Prostate gland (tissue), 2 donors: ENCODE results near the gene SH3BGRL3. TPM values are rescaled to one million over a fixed set of nuclear protein-coding genes. Genes with fewer than 3 reads are reported as not detected.
A peak's percentile ranks its signal among the peaks of the same experiment; 100 is the strongest.

Source experiments
- DNase-seq: peaks from one replicate; pipeline ENCODE4 v3.0.0-alpha.2; 2019; ENCODE audit warnings: low spot score
- H3K27ac ChIP-seq, 2 donors: fragments of 200-600 bp; sonication (generic); 2 replicates each; pipeline ENCODE4 v1.5.1; 2017 to 2019
- H3K27me3 ChIP-seq: fragments of 200-600 bp; sonication (generic); replicated peaks from 2 replicates; pipeline ENCODE4 v1.5.1; 2019; ENCODE audit not compliant: insufficient read depth
- H3K36me3 ChIP-seq, 2 donors: fragments of 200-600 bp; sonication (generic); 1 replicate in 1 of 2; 2 replicates in 1 of 2; pipeline versions ENCODE4 v1.5.1 to v1.8.1; 2017 to 2019
- H3K4me1 ChIP-seq: fragments of 200-600 bp; sonication (generic); replicated peaks from 2 replicates; pipeline ENCODE4 v1.5.1; 2019
- H3K4me3 ChIP-seq, 2 donors: fragments of 200-600 bp; sonication (generic); 2 replicates each; pipeline ENCODE4 v1.5.1; 2017 to 2019
- H3K9me3 ChIP-seq: fragments of 200-600 bp; sonication (generic); 2 replicates; pipeline ENCODE4 v1.5.1; 2017
- POLR2A ChIP-seq: fragments of 450-650 bp; IDR thresholded peaks from one replicate; pipeline ENCODE4 v1.6.1; 2016; ENCODE audit warnings: antibody characterized with exemption, mild to moderate bottlenecking
- POLR2AphosphoS5 ChIP-seq: sonication (generic); formaldehyde crosslinking; IDR thresholded peaks from one replicate; pipeline ENCODE4 v1.6.1; 2017; ENCODE audit warnings: antibody characterized with exemption
- WGBS: methylation state at CpG from one replicate; pipeline ENCODE4 v1.1.5; 2018; 5-methylcytosine and 5-hydroxymethylcytosine counted together
- intact Hi-C: fragments of 100-400 bp; cut with DNase I; formaldehyde crosslinking; loops from one replicate; pipeline ENCODE4 v1.14.2; 2022
- total RNA-seq, 2 donors: library from RNA; depleted of rRNA; stranded (reverse); fragments of >200 nt; gene quantifications; one replicate each; pipeline ENCODE4 v1.1.0, GENCODE V29; 2016
- TF ChIP-seq, protein P1 (sequence below), 4 experiments: fragments of 200-600 bp in 2 of 4; fragments of 450-650 bp in 2 of 4; sonication (generic) in 2 of 4; IDR thresholded peaks; 1 replicate in 3 of 4; 2 replicates in 1 of 4; pipeline ENCODE4 v1.5.1; 2016 to 2019; ENCODE audit warnings: antibody characterized with exemption in 4 of 4, mild to moderate bottlenecking in 2 of 4, moderate library complexity in 2 of 4

Gene SH3BGRL3
- total RNA-seq, 2 donors from 2014 or later, result 37.4 to 55.3 TPM

DNA sequence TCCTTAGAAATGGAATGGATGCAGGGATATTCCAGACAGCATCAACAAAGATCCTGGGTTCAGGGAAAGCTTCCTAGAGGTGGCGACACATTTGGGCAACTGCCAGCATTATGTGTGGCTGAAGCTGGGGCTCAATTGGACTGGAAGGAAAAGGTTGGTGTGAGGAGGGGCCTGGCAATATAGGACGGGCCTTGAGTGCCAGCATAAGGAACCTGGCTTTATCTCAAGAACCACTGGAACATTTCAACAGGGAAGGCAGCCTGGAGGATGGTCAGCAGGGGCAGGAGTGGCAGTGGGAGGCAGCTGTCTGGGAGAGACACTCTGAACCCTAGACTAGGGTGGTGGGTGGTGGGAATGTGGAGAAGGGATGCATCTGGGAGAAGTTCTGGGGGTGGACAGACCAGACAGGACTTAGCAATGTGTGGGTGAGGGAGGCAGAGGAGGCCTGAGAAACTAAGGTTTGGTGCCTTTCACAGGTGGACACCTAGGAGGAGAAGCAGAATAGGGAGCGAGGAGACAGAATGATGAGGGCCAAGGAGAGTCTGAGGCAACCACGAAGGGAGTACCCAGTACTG is 3.5 kb downstream of the SH3BGRL3 start:
- H3K36me3 ChIP-seq, result no peaks in the 10 kb centered on the region
- WGBS, result 74% methylated on average over 4 of the region's 4 CpGs
- no peaks in the 10 kb centered on the region for H3K9me3 ChIP-seq
- TF ChIP-seq POLR2A, result no peak
- TF ChIP-seq, protein P1, sequence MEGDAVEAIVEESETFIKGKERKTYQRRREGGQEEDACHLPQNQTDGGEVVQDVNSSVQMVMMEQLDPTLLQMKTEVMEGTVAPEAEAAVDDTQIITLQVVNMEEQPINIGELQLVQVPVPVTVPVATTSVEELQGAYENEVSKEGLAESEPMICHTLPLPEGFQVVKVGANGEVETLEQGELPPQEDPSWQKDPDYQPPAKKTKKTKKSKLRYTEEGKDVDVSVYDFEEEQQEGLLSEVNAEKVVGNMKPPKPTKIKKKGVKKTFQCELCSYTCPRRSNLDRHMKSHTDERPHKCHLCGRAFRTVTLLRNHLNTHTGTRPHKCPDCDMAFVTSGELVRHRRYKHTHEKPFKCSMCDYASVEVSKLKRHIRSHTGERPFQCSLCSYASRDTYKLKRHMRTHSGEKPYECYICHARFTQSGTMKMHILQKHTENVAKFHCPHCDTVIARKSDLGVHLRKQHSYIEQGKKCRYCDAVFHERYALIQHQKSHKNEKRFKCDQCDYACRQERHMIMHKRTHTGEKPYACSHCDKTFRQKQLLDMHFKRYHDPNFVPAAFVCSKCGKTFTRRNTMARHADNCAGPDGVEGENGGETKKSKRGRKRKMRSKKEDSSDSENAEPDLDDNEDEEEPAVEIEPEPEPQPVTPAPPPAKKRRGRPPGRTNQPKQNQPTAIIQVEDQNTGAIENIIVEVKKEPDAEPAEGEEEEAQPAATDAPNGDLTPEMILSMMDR (IDR thresholded peaks at IDR 0.05), result no peak
- TF ChIP-seq POLR2AphosphoS5, result no peak
- intact Hi-C loops, result no loop called here
- H3K4me3 ChIP-seq, result no peak overlapping the region
- H3K4me1 ChIP-seq, result peaks cover 12% of the 10 kb centered on the region
- H3K27ac ChIP-seq, result no peak overlapping the region
- DNase-seq, result no peak
- H3K27me3 ChIP-seq, result no peaks in the 10 kb centered on the region

DNA sequence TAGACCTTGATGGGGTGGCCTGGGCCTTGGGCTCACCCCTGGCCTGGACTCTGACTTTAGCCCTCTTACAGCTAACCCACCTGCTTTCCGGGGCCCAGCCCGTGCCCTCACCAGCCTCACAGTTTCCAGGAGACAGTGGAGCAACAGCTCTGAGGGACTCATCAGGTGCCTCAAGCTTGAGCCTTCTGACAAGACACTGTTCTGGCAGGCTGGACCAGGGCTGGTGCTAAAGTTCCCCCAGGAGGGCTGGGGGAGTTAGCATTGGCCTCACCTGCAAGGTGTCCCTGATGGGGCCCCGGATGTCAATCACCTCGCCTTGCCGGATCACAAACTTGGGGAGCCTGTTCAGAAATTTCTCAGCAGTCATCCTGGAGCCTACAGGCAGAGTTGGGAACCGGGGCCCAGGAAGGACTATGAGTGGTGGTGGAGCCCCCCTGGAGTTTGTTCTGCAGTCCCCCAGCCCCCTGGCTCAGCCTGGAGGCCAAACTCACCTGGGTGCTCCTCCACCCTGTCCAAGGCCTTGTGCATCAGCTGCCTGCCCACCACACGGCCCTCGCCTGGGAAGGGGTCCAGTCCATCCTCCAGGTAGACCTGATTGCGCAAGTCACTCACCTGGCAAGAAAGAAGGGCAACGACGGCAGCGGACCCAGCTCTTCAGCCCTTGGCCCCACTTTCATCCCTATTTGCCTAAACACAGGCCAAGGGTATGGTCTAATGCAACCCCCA is 4.1 kb downstream of the SH3BGRL3 start:
- H3K27me3 ChIP-seq, result no peaks in the 10 kb centered on the region

DNA sequence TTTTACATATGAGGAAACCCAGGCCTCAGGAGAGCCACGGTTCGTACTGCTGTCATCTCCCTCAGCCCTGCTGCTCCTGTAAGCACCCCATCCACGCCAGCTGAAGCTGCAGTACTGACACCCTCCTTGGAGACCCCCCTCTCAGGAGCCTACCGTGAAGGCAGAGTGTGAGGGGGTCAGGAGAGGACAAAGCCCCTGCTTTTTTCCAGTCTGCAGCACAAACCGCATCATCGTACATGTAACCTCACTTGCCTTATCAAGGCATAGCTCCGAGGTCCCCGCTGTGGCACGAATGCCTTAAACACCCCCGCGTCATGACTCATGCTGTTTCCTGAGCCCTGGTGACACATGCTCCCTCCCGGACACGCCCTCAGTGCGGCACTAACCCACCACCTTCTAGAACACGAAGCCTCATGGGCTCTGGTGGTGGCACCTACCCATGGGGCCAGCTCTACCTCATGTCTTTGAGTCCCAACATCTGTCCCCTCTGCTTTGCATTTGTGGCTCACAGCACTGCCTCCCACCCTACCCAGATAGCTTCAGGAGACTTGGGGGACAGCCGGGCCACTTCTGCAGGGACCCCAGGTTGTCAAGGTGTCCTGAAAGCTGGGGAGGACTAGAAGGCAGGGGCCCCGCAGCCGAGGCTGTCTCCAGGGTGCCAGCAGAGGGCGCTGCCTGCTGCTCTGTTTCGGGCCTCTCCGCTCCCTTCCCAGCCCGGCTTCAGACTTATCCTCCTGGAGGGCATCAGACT is 4.9 kb downstream of the SH3BGRL3 start:
- Histone ChIP-seq H3K27me3 (no peaks in the 10 kb centered on the region), H3K36me3 (no peaks in the 10 kb centered on the region), H3K4me1 (peaks cover 6% of the 10 kb centered on the region), H3K27ac (no peak overlapping the region), H3K9me3 (no peaks in the 10 kb centered on the region), H3K4me3 (no peak overlapping the region)
- TF ChIP-seq, protein P1 (IDR thresholded peaks at IDR 0.05), result peak; percentile 18 to 61 (median 42)
- no peak for TF ChIP-seq POLR2AphosphoS5
- DNase-seq, result peak; percentile 27
- intact Hi-C loops, result no loop called here
- 50% methylated on average over 22 of the region's 22 CpGs for WGBS

More for the DNA sequence above, 4.1 kb downstream of the SH3BGRL3 start:
- intact Hi-C loops, result no loop called here
- Histone ChIP-seq H3K9me3 (no peaks in the 10 kb centered on the region), H3K36me3 (no peaks in the 10 kb centered on the region), H3K4me3 (no peak overlapping the region), H3K27ac (no peak overlapping the region), H3K4me1 (peaks cover 10% of the 10 kb centered on the region)
- TF ChIP-seq, protein P1 (IDR thresholded peaks at IDR 0.05), result no peak
- TF ChIP-seq POLR2A, result no peak
- no peak for TF ChIP-seq POLR2AphosphoS5
- no peak for DNase-seq
- 85% methylated on average over 12 of the region's 12 CpGs for WGBS

DNA sequence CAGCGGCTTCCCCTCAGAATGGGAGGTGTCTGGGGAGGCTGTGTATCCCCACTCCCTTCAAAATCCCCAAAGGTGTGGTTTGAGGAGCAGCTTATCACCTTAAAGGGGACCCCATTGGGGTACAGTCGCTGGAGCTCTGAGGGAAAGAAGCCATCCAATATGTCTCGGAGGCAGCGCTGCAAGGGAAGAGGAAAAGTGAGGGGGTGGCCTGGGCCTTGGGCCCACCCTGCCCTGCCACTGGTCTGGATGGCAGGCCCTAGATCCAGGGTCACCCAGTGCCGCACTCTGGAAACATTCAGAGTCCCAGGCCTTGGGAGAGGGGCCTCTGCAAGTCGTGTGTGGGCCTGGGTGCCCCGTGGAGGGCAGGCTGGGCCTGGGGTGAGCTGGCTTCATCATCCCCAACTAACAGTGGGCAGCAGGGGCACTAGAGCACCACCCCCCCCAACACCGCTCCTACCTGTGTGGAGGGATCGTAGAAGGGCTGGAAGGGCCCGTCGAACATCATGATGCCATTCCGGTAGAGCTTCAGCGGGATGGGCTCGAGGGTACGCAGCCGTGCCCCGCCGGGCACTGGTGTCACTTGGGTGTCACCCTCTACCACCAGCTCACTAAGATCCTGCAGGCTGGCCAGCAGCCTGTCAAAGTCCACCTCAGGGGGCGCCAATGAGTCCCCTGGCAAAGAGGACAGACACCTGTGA is 5.6 kb downstream of the SH3BGRL3 start:
- H3K36me3 ChIP-seq, result no peaks in the 10 kb centered on the region
- no peak overlapping the region for H3K4me3 ChIP-seq
- intact Hi-C loops, result no loop called here
- TF ChIP-seq POLR2A (no peak), POLR2AphosphoS5 (no peak)
- TF ChIP-seq, protein P1 (IDR thresholded peaks at IDR 0.05), result no peak
- DNase-seq, result no peak
- H3K27ac ChIP-seq, result no peak overlapping the region
- H3K9me3 ChIP-seq, result no peaks in the 10 kb centered on the region
- WGBS, result 82% methylated on average over 19 of the region's 19 CpGs
- H3K27me3 ChIP-seq, result no peaks in the 10 kb centered on the region
- H3K4me1 ChIP-seq, result peaks cover 6% of the 10 kb centered on the region
